ENCODE measurements around the gene LCORL. TPM values are rescaled to one million over a fixed set of nuclear protein-coding genes. Genes with fewer than 3 reads are reported as not detected.

Gene LCORL
- polyA plus RNA-seq = 25.8 TPM
- long read RNA-seq, donor 1, full-length matches to known transcripts = 5 of 5 reads
- long read RNA-seq, donor 1, partial matches to known transcripts = 0 of 5 reads
- long read RNA-seq, donor 1, other reads (novel, unspliced or antisense) = 0 of 5 reads
- long read RNA-seq, donor 2, full-length matches to known transcripts = 6 of 6 reads
- long read RNA-seq, donor 2, partial matches to known transcripts = 0 of 6 reads
- long read RNA-seq, donor 2, other reads (novel, unspliced or antisense) = 0 of 6 reads
- long read RNA-seq, donor 3, full-length matches to known transcripts = 4 of 4 reads
- long read RNA-seq, donor 3, partial matches to known transcripts = 0 of 4 reads
- long read RNA-seq, donor 3, other reads (novel, unspliced or antisense) = 0 of 4 reads
- long read RNA-seq, donor 4 = 0 reads
- long read RNA-seq, donor 5 = 0 reads
- long read RNA-seq, donor 6, full-length matches to known transcripts = 4 of 4 reads
- long read RNA-seq, donor 6, partial matches to known transcripts = 0 of 4 reads
- long read RNA-seq, donor 6, other reads (novel, unspliced or antisense) = 0 of 4 reads
- long read RNA-seq, donor 7, full-length matches to known transcripts = 3 of 3 reads
- long read RNA-seq, donor 7, partial matches to known transcripts = 0 of 3 reads
- long read RNA-seq, donor 7, other reads (novel, unspliced or antisense) = 0 of 3 reads
- long read RNA-seq, donor 8, full-length matches to known transcripts = 8 of 13 reads
- long read RNA-seq, donor 8, partial matches to known transcripts = 5 of 13 reads
- long read RNA-seq, donor 8, other reads (novel, unspliced or antisense) = 0 of 13 reads
- long read RNA-seq, donor 9, full-length matches to known transcripts = 3 of 3 reads
- long read RNA-seq, donor 9, partial matches to known transcripts = 0 of 3 reads
- long read RNA-seq, donor 9, other reads (novel, unspliced or antisense) = 0 of 3 reads
- long read RNA-seq, donor 10, full-length matches to known transcripts = 2 of 2 reads
- long read RNA-seq, donor 10, partial matches to known transcripts = 0 of 2 reads
- long read RNA-seq, donor 10, other reads (novel, unspliced or antisense) = 0 of 2 reads
- long read RNA-seq, donor 11, full-length matches to known transcripts = 2 of 2 reads
- long read RNA-seq, donor 11, partial matches to known transcripts = 0 of 2 reads
- long read RNA-seq, donor 11, other reads (novel, unspliced or antisense) = 0 of 2 reads

- no peaks in the 10 kb centered on the region for H3K4me1 ChIP-seq (ENCODE audit: control insufficient read depth, insufficient read depth, low read length)
Measured at GRCh38 chr4:18021720-18022571, at the start of gene LCORL. LCORL (minus strand) TSS chr4:18021755; CDS start chr4:18021751, 4 bp downstream.

GRCh38 chr4:18069810-18070209, 48.3 kb upstream of the LCORL start:
- H3K9me3 ChIP-seq (ENCODE audit: control insufficient read depth, low read depth, low read length) = no peaks in the 10 kb centered on the region
- no peak overlapping the region for H3K27ac ChIP-seq (ENCODE audit: low read length)
- H3K36me3 ChIP-seq (ENCODE audit: control insufficient read depth, insufficient read depth, low read length) = no peaks in the 10 kb centered on the region
- WGBS (ENCODE audit: insufficient coverage, low lambda C conversion rate) = no CpG with 5 or more reads among the region's 4 CpGs
- H3K4me3 ChIP-seq (ENCODE audit: low read length) = no peak overlapping the region
- no peaks in the 10 kb centered on the region for H3K27me3 ChIP-seq (ENCODE audit: control insufficient read depth, insufficient read depth, low read length)
- no peaks in the 10 kb centered on the region for H3K4me1 ChIP-seq (ENCODE audit: control insufficient read depth, insufficient read depth, low read length)
- no peak for DNase-seq

More at GRCh38 chr4:18021720-18022571, at the start of gene LCORL:
- no peaks in the 10 kb centered on the region for H3K9me3 ChIP-seq (ENCODE audit: control insufficient read depth, low read depth, low read length)
- WGBS (ENCODE audit: insufficient coverage, low lambda C conversion rate) = no CpG with 5 or more reads among the region's 71 CpGs
- DNase-seq = peak; percentile 96 to 98
- peak within 1 kb of the TSS; percentile 91 for H3K27ac ChIP-seq (ENCODE audit: low read length)
- H3K4me3 ChIP-seq (ENCODE audit: low read length) = peak within 1 kb of the TSS; percentile 92
- no peaks in the 10 kb centered on the region for H3K27me3 ChIP-seq (ENCODE audit: control insufficient read depth, insufficient read depth, low read length)
- no peaks in the 10 kb centered on the region for H3K36me3 ChIP-seq (ENCODE audit: control insufficient read depth, insufficient read depth, low read length)

- Histone ChIP-seq H3K27me3 (ENCODE audit: control insufficient read depth, insufficient read depth, low read length) (no peaks in the 10 kb centered on the region), H3K27ac (ENCODE audit: low read length) (no peak overlapping the region), H3K36me3 (ENCODE audit: control insufficient read depth, insufficient read depth, low read length) (no peaks in the 10 kb centered on the region), H3K4me3 (ENCODE audit: low read length) (no peak overlapping the region), H3K4me1 (ENCODE audit: control insufficient read depth, insufficient read depth, low read length) (no peaks in the 10 kb centered on the region), H3K9me3 (ENCODE audit: control insufficient read depth, low read depth, low read length) (peaks cover 7% of the 10 kb centered on the region)
- DNase-seq = no peak
- WGBS (ENCODE audit: insufficient coverage, low lambda C conversion rate) = no CpG with 5 or more reads among the region's 2 CpGs
Measured at GRCh38 chr4:18067031-18067430, 45.5 kb upstream of the LCORL start.

GRCh38 chr4:18063079-18063478, 41.5 kb upstream of the LCORL start:
- peaks cover 7% of the 10 kb centered on the region for H3K9me3 ChIP-seq (ENCODE audit: control insufficient read depth, low read depth, low read length)
- H3K4me3 ChIP-seq (ENCODE audit: low read length) = no peak overlapping the region

GRCh38 chr4:18057821-18058533, 36.4 kb upstream of the LCORL start:
- WGBS (ENCODE audit: insufficient coverage, low lambda C conversion rate) = no CpG with 5 or more reads among the region's 2 CpGs
- DNase-seq = no peak
- no peaks in the 10 kb centered on the region for H3K4me1 ChIP-seq (ENCODE audit: control insufficient read depth, insufficient read depth, low read length)
- H3K9me3 ChIP-seq (ENCODE audit: control insufficient read depth, low read depth, low read length) = no peaks in the 10 kb centered on the region
- no peak overlapping the region for H3K27ac ChIP-seq (ENCODE audit: low read length)
- no peak overlapping the region for H3K4me3 ChIP-seq (ENCODE audit: low read length)
- no peaks in the 10 kb centered on the region for H3K27me3 ChIP-seq (ENCODE audit: control insufficient read depth, insufficient read depth, low read length)
- H3K36me3 ChIP-seq (ENCODE audit: control insufficient read depth, insufficient read depth, low read length) = no peaks in the 10 kb centered on the region

More at GRCh38 chr4:18063079-18063478, 41.5 kb upstream of the LCORL start:
- Histone ChIP-seq H3K27ac (ENCODE audit: low read length) (no peak overlapping the region), H3K27me3 (ENCODE audit: control insufficient read depth, insufficient read depth, low read length) (no peaks in the 10 kb centered on the region), H3K4me1 (ENCODE audit: control insufficient read depth, insufficient read depth, low read length) (no peaks in the 10 kb centered on the region), H3K36me3 (ENCODE audit: control insufficient read depth, insufficient read depth, low read length) (no peaks in the 10 kb centered on the region)
- no peak for DNase-seq

GRCh38 chr4:18056030-18056429, 34.5 kb upstream of the LCORL start:
- Histone ChIP-seq H3K36me3 (ENCODE audit: control insufficient read depth, insufficient read depth, low read length) (no peaks in the 10 kb centered on the region), H3K27me3 (ENCODE audit: control insufficient read depth, insufficient read depth, low read length) (no peaks in the 10 kb centered on the region), H3K27ac (ENCODE audit: low read length) (no peak overlapping the region), H3K4me3 (ENCODE audit: low read length) (no peak overlapping the region), H3K9me3 (ENCODE audit: control insufficient read depth, low read depth, low read length) (no peaks in the 10 kb centered on the region), H3K4me1 (ENCODE audit: control insufficient read depth, insufficient read depth, low read length) (no peaks in the 10 kb centered on the region)
- 100% methylated on average over 2 of the region's 2 CpGs for WGBS (ENCODE audit: insufficient coverage, low lambda C conversion rate)
- DNase-seq = no peak

GRCh38 chr4:18052158-18052557, 30.6 kb upstream of the LCORL start:
- Histone ChIP-seq H3K4me1 (ENCODE audit: control insufficient read depth, insufficient read depth, low read length) (no peaks in the 10 kb centered on the region), H3K27ac (ENCODE audit: low read length) (no peak overlapping the region), H3K4me3 (ENCODE audit: low read length) (no peak overlapping the region), H3K36me3 (ENCODE audit: control insufficient read depth, insufficient read depth, low read length) (no peaks in the 10 kb centered on the region), H3K9me3 (ENCODE audit: control insufficient read depth, low read depth, low read length) (no peaks in the 10 kb centered on the region), H3K27me3 (ENCODE audit: control insufficient read depth, insufficient read depth, low read length) (no peaks in the 10 kb centered on the region)
- no CpG with 5 or more reads among the region's 1 CpG for WGBS (ENCODE audit: insufficient coverage, low lambda C conversion rate)
- no peak for DNase-seq

GRCh38 chr4:18051281-18051680, 29.7 kb upstream of the LCORL start:
- no peaks in the 10 kb centered on the region for H3K4me1 ChIP-seq (ENCODE audit: control insufficient read depth, insufficient read depth, low read length)
- WGBS (ENCODE audit: insufficient coverage, low lambda C conversion rate) = no CpG with 5 or more reads among the region's 2 CpGs
- no peaks in the 10 kb centered on the region for H3K9me3 ChIP-seq (ENCODE audit: control insufficient read depth, low read depth, low read length)
- H3K36me3 ChIP-seq (ENCODE audit: control insufficient read depth, insufficient read depth, low read length) = no peaks in the 10 kb centered on the region
- DNase-seq = no peak
- H3K4me3 ChIP-seq (ENCODE audit: low read length) = no peak overlapping the region
- no peak overlapping the region for H3K27ac ChIP-seq (ENCODE audit: low read length)
- no peaks in the 10 kb centered on the region for H3K27me3 ChIP-seq (ENCODE audit: control insufficient read depth, insufficient read depth, low read length)

GRCh38 chr4:18050448-18050847, 28.9 kb upstream of the LCORL start:
- H3K27me3 ChIP-seq (ENCODE audit: control insufficient read depth, insufficient read depth, low read length) = no peaks in the 10 kb centered on the region
- DNase-seq = no peak
- no peak overlapping the region for H3K4me3 ChIP-seq (ENCODE audit: low read length)
- no peak overlapping the region for H3K27ac ChIP-seq (ENCODE audit: low read length)
- 87% methylated on average over 3 of the region's 6 CpGs for WGBS (ENCODE audit: insufficient coverage, low lambda C conversion rate)
- no peaks in the 10 kb centered on the region for H3K9me3 ChIP-seq (ENCODE audit: control insufficient read depth, low read depth, low read length)
- H3K4me1 ChIP-seq (ENCODE audit: control insufficient read depth, insufficient read depth, low read length) = no peaks in the 10 kb centered on the region
- H3K36me3 ChIP-seq (ENCODE audit: control insufficient read depth, insufficient read depth, low read length) = no peaks in the 10 kb centered on the region

Measured in large intestine (tissue), 12 donors.